Measurements from ENCODE around the gene ITK.
"Not testable (repeated sequence)": the region's sequence is repeated elsewhere in the genome, so short reads cannot be mapped to it uniquely, and the experiment has no call there.

The ITK gene

GRCh38 chr5:157205708-157206107 lies 25.1 kb downstream of the ITK start:
- Histone ChIP-seq H3K27me3 (ENCODE audit: insufficient read depth, low read depth, severe bottlenecking) (no peaks in the 10 kb centered on the region), H3K27ac (no peak overlapping the region), H3K4me3 (ENCODE audit: low read depth, low read length) (no peak overlapping the region), H3K9me3 (ENCODE audit: severe bottlenecking) (no peaks in the 10 kb centered on the region), H3K36me3 (no peaks in the 10 kb centered on the region)
- DNase-seq = no peak
- no peak for TF ChIP-seq CTCF (IDR thresholded peaks at IDR 0.05; ENCODE audit: low read depth, low read length)

GRCh38 chr5:157210652-157211051 lies 30.0 kb downstream of the ITK start:
- H3K36me3 ChIP-seq; H3K27me3 ChIP-seq (ENCODE audit: insufficient read depth, low read depth, severe bottlenecking); H3K4me3 ChIP-seq (ENCODE audit: low read depth, low read length); H3K9me3 ChIP-seq (ENCODE audit: severe bottlenecking); H3K27ac ChIP-seq; DNase-seq: not testable (repeated sequence)

GRCh38 chr5:157212307-157212706 lies 31.7 kb downstream of the ITK start:
- Histone ChIP-seq H3K4me3 (ENCODE audit: low read depth, low read length) (no peak overlapping the region), H3K36me3 (no peaks in the 10 kb centered on the region), H3K27ac (no peak overlapping the region), H3K9me3 (ENCODE audit: severe bottlenecking) (no peaks in the 10 kb centered on the region), H3K27me3 (ENCODE audit: insufficient read depth, low read depth, severe bottlenecking) (no peaks in the 10 kb centered on the region)
- no peak for TF ChIP-seq CTCF (IDR thresholded peaks at IDR 0.05; ENCODE audit: low read depth, low read length)
- DNase-seq = no peak

- no peaks in the 10 kb centered on the region for H3K36me3 ChIP-seq
- H3K9me3 ChIP-seq (ENCODE audit: severe bottlenecking) = no peaks in the 10 kb centered on the region
- TF ChIP-seq CTCF (IDR thresholded peaks at IDR 0.05; ENCODE audit: low read depth, low read length) = no peak
- H3K27me3 ChIP-seq (ENCODE audit: insufficient read depth, low read depth, severe bottlenecking) = no peaks in the 10 kb centered on the region
- no peak overlapping the region for H3K27ac ChIP-seq
- H3K4me3 ChIP-seq (ENCODE audit: low read depth, low read length) = no peak overlapping the region
- no peak for DNase-seq
Observed at GRCh38 chr5:157213527-157214243, 33.0 kb downstream of the ITK start.

- no peak for DNase-seq
- no peaks in the 10 kb centered on the region for H3K36me3 ChIP-seq
- TF ChIP-seq CTCF (IDR thresholded peaks at IDR 0.05; ENCODE audit: low read depth, low read length) = no peak
- no peak overlapping the region for H3K4me3 ChIP-seq (ENCODE audit: low read depth, low read length)
- H3K9me3 ChIP-seq (ENCODE audit: severe bottlenecking) = no peaks in the 10 kb centered on the region
- no peak overlapping the region for H3K27ac ChIP-seq
- no peaks in the 10 kb centered on the region for H3K27me3 ChIP-seq (ENCODE audit: insufficient read depth, low read depth, severe bottlenecking)
Observed at GRCh38 chr5:157214415-157214814, 33.8 kb downstream of the ITK start.

- no peak for TF ChIP-seq CTCF (IDR thresholded peaks at IDR 0.05; ENCODE audit: low read depth, low read length)
- Histone ChIP-seq H3K27me3 (ENCODE audit: insufficient read depth, low read depth, severe bottlenecking) (no peaks in the 10 kb centered on the region), H3K36me3 (no peaks in the 10 kb centered on the region), H3K4me3 (ENCODE audit: low read depth, low read length) (no peak overlapping the region), H3K9me3 (ENCODE audit: severe bottlenecking) (no peaks in the 10 kb centered on the region), H3K27ac (no peak overlapping the region)
- no peak for DNase-seq
Observed at GRCh38 chr5:157214861-157215513, 34.3 kb downstream of the ITK start.
